Lower leg skin (tissue), 3 donors: Measurements from ENCODE around the gene BACE1.

Experiments used
- CTCF ChIP-seq, 3 donors: fragments of 450-650 bp; IDR thresholded peaks; one replicate each; pipeline ENCODE4 v1.5.1; 2016; ENCODE audit warnings: antibody characterized with exemption in 3 of 3, mild to moderate bottlenecking in 3 of 3, moderate library complexity in 2 of 3
- POLR2A ChIP-seq, 2 donors: fragments of 450-650 bp; IDR thresholded peaks; one replicate each; pipeline ENCODE4 v1.6.1; 2016 to 2017; ENCODE audit warnings: antibody characterized with exemption in 2 of 2, mild to moderate bottlenecking in 1 of 2, moderate library complexity in 1 of 2

GRCh38 chr11:117316197-117316961, at the start of gene BACE1:
- TF ChIP-seq POLR2A (IDR thresholded peaks at IDR 0.05) (no peak), CTCF (IDR thresholded peaks at IDR 0.05) (no peak)
